HG03575 (cell line): ENCODE results near the gene SIL1.
"Not testable (repeated sequence)": the region's sequence is repeated elsewhere in the genome, so short reads cannot be mapped to it uniquely, and the experiment has no call there.

Experiments used
- ATAC-seq: cut with Tn5 transposase; IDR thresholded peaks from one replicate; pipeline ENCODE4 v1.9.1; 2021; ENCODE audit not compliant: unreplicated experiment, insufficient number of reproducible peaks, low FRiP score; ENCODE audit errors: extremely low read depth

The SIL1 gene

DNA sequence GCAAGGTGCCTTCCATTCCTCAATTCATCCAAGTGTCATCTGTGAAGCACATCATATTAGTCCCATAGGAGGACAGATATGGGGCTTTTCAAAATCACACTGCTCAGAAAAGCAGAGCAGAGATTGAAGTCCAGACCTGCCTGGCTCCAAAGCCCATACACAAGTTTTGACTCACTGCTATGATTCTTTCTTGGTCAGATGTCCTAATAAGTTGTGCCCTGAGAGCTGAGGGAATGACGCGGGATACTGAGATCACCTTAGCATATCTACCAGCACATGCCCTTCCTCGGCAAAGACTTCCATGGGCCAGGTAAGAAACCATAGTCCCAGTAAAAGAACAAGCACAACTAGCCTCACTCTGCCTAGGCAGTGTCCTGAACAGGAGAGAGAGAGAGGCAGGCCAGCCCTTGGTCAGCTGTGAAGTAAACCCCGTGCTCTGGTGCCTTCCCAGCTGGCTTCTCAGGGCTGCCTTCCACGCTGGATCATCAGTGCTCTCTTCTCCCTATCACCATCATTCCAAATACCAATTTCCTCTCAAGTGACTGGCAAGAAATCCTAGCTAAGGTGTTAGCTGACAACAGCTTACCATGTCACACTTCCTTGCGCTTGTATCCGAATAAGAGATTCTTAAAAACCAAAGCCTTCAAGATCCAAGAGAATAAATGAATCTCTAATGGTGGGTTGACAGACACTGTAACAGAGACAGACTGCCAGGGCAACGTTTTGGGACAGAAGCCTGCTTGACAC is 73.2 kb downstream of the SIL1 start:
- no peak for ATAC-seq

GRCh38 chr5:139121120-139121519 is 77.0 kb downstream of the SIL1 start:
- no peak for ATAC-seq

GRCh38 chr5:139120521-139120920 is 77.6 kb downstream of the SIL1 start:
- no peak for ATAC-seq

- ATAC-seq = no peak
Observed at GRCh38 chr5:139118804-139119203, 79.4 kb downstream of the SIL1 start.

- ATAC-seq = no peak
Observed at GRCh38 chr5:139117342-139117884, 80.8 kb downstream of the SIL1 start.

- no peak for ATAC-seq
Observed at GRCh38 chr5:139116100-139116655, 82.0 kb downstream of the SIL1 start.

- no peak for ATAC-seq
Observed at GRCh38 chr5:139113892-139114291, 84.3 kb downstream of the SIL1 start.

GRCh38 chr5:139112362-139112761 is 85.8 kb downstream of the SIL1 start:
- ATAC-seq = not testable (repeated sequence)

DNA sequence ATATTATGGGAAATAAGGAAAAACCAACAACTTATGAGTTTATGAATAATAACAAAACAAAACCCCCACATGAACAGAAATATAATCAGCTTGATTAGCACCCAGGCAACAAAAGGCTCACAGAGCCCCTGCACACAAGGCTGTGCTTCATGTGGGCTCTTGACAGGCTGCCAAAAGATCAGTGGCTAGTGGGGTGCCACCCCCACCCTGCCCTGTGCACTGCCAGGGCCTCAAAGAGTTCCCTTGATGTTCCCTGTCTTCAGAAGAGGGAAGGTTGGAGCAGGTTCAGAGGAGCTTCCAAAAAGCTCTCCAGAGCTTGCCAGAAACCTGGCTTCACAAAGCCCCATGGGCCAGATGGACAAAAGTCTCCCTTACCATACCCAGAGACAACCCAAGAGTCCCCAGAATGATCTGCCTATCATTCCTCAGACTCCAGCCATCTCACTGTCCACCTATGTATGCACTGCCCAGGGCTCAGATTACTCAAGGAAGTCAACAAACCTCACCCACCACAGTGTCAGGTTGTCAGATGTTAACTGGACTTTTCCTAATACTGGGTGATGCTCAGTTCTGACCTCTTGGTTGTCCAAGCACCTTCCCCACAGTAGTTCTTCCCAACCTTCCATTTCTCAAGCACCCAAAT is 87.5 kb downstream of the SIL1 start:
- ATAC-seq = no peak

DNA sequence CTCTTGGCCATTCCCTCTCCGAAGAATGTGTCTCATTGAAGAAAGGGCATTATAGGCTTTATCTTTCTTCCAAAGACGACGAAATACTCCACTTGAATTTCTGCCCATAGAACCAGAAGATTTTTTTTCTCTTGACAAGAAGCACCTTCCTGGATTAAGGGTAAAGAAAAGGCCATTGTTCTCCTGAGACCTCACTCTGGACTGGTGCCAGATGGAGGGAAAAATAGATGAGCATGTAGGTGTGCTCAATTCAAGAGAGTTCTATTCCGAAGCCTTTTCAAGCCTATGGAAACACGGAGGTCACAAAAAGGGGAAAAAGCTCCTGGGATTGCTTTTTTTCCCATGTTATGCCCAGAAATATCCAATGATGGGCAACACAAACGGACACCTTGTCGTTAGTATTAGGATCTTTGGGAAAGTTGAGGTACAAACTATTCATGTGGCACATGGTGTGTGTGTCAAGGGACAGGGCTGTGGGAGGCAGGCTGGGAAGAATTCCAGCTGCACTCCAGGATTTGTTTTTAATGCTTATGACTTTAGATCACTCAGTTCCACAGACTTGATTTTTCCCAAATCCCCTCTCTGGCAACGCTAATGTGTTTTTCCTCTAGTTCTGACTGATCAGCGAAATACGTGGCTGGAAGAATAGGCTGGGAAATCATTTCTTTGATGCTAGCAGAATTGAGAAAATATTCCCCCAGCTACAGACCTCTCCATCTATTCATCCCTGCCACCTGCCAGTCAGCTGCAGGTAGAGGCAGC is 89.9 kb downstream of the SIL1 start:
- no peak for ATAC-seq

- ATAC-seq = no peak
Observed at GRCh38 chr5:139105621-139106071, 92.5 kb downstream of the SIL1 start.

GRCh38 chr5:139104577-139105276 is 93.4 kb downstream of the SIL1 start:
- ATAC-seq = no peak

DNA sequence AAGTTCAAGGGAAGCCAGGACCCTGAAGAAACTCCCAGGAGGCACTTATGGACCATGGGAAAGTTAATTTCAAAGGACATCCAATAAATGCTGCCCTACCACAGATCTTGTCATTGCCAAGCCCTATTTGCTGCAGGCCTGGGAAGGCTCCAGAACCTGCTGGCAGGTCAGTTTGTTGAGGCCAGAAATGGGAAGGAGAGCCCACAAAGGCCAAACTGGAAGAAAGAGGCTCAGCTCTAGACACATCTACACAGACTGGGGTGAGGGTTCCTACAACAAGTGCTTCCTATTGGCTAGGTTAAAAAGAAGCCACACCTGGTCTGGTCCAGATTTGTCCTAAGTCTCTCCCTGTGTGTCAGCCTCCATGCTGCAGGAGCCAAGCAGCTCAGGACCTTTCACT is 94.4 kb downstream of the SIL1 start:
- ATAC-seq = no peak

- ATAC-seq = no peak
Observed at GRCh38 chr5:139100825-139101224, 97.3 kb downstream of the SIL1 start.

DNA sequence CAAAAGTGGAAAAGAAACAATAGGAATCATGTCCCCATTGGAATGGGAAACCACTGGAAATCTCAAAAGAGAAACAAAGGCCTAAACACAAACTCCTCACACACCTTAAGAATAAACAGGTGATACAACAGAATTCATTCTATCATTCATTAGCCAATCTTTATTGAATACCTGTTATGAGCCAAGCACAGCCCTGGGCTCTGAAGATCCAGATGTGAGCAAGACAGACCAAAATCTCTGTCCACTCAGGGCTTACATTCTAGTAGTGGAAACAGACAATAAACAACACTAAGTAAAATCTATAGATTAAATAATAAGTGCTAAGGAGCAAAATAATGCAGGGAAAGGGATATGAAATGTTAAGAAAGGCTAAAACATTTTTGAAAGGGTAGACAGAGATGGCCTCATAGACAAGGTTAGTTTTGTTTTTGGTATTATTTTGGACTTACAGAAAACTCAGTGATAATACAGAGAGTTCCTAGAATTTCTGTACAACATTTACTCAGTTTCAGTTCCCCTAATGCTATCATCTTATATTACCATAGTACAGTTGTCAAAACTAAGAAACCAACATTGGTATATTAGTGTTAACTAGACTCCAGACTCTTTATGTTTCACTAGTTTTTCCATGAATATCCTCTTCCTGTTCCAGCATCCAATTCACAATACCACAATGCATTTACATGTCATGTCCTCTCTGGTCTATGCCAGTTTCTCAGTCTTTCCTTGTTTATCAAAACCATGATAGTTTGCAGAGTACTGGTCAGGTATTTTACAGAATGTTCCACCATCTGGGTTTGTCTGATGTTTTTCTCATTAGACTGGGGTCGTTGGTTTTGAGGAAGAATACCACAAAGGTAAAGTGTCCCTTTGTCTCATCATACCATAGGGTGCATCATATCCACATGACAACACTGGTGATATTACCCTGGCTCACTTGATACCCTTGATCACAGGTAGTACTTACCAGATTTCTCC is 103.7 kb downstream of the SIL1 start:
- peak; percentile 86 for ATAC-seq

- ATAC-seq = no peak
Observed at GRCh38 chr5:139092741-139093343, 105.3 kb downstream of the SIL1 start.

- no peak for ATAC-seq
Observed at GRCh38 chr5:139091439-139092156, 106.6 kb downstream of the SIL1 start.
